HG02973 (cell line): ENCODE data around the gene TMEM176A.
"Not testable (repeated sequence)": the region's sequence is repeated elsewhere in the genome, so short reads cannot be mapped to it uniquely, and the experiment has no call there.

Experiments used
- ATAC-seq: cut with Tn5 transposase; IDR thresholded peaks from one replicate; pipeline ENCODE4 v1.9.1; 2021; ENCODE audit warnings: moderate library complexity; ENCODE audit not compliant: unreplicated experiment

TMEM176A gene

DNA sequence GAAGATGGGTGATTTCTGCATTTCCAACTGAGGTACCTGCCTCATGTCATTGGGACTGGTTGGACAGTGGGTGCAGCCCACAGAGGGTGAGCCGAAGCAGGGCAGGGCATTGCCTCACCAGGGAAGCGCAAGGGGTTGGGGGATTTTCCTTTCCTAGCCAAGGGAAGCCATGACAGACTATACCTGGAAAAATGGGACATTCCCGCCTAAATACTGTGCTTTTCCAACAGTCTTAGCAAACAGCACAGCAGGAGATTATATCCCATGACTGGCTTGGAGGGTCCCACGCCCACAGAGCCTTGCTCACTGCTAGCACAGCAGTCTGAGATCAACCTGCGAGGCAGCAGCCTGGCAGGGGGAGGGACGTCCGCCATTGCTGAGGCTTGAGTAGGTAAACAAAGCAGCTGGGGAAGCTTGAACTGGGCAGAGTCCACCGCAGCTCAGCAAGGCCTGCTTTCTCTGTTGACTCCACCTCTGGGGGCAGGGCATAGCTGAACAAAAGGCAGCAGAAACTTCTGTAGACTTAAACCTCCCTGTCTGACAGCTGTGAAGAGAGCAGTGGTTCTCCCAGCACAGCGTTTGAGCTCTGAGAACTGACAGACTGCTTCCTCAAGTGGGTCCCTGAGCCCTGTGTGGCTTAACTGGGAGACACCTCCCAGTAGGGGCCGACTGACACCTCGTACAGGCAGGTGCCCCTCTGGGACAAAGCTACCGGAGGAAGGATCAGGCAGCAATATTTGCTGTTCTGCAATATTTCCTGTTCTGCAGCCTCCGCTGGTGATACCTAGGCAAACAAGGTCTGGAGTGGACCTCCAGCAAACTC is 7.3 kb downstream of the TMEM176A start:
- ATAC-seq = not testable (repeated sequence)

DNA sequence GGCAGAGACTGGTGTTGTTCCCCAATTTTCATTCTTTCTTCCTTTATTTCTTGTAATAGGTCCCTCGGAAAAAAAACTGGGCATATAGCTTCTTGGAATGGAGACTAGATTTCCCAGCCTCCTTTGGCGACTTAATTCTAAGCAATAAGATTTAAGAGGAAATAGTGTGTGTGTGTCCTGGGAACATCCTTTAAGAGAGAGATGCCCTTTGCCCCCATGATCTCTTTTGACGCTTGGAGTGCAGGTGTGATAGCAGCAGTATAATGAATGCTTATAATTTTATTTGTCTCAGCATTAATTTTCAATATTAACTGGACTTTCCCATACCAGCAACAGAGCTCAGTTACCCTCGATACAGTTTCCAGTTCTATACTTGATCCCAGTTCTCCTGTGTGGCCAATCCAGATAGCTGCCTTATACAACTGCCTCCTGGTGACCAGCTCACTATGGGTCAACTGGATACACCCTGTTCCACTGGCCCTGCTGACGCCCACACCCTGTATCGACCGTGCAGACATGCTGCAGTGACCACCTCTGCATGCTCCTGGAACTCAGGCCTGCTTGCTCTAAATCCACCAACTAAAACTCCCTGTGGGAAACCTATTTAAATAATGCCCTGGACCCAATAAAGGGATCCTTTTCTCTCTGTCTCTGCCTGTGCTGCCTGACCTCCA is 13.9 kb downstream of the TMEM176A start:
- ATAC-seq = no peak

DNA sequence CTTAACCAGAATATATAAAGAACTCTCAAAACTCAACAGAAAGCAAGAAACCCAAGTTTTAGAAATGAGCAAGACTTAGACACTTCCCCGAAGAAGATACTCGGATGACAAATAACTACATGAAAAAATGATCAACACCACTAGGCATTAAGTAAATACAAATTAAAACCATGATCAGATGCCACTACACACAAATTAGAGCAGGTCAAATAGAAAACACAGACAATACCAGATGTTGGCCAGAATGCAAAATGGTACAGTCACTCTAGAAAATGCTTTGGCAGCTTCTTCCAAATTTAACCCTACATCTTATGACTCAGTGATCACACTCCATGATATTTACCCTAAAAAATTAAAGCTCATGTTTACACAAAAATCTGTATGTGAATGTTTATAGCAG is 18.4 kb downstream of the TMEM176A start:
- ATAC-seq = no peak

DNA sequence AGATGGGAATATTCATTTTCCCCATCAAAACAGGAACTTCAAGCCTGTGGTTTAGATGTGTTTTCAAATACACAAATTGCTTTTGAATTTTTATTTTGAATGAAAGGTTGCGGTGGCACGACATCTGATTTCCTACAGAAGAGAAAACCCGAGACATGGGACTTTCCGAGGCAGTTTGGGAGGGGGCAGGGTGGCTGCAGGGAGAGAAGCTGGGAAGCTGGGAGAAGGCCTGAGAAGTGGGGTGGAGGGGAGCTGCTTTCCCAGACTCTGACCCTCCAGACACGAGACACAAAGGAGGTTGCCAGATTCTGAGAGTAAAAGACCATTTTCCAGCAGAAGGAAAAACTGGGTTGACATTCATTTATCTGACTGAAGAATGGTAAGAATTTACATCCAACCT is 19.6 kb downstream of the TMEM176A start:
- ATAC-seq = no peak

DNA sequence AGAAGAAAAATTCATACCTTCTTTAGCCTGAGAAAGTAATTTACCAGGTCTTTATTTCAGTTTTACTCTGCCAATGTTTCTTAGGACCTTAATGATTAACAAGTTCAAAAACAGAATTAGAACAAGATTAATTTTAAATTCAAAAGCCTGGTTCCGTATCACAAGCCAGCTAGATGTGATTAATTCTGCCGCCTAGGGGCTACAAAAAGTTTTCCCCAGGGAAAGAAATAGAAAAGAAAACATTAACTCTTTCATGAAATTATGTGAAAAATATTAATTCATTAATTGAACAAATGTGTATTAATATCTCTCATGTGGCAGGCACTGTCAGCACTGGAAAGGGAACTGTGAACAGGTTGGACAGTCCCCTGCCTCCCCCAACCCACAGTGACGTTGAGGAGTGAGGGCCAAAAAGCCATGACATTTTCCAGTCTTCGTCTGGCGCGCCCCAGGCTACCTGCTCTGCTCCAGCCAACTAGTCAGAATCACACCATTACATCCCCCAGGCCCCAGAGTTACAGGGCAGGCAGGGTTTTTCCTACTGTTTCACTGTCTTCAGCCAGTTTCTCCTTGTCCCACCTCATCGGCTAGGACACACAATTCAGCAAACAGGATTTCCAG is 20.1 kb downstream of the TMEM176A start:
- ATAC-seq = no peak

DNA sequence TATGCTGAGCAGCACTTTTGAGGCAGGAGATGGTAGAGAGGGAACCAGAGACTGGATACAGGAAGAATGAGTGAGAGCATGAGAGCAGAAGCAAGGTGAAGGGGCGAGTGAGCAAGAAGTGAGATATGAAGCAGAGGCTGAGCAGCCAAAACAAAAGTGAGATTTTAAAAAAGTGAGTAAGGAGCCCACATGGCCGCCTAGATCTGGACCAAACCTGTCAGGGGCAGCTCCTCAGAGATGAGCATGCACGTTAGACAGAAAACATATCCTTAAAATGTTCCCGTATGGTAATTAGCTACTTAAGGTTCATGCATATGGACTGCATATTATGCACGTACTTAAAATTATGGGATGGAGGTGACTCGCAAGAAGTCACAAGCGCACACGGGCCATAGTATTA is 22.5 kb downstream of the TMEM176A start:
- ATAC-seq = no peak

DNA sequence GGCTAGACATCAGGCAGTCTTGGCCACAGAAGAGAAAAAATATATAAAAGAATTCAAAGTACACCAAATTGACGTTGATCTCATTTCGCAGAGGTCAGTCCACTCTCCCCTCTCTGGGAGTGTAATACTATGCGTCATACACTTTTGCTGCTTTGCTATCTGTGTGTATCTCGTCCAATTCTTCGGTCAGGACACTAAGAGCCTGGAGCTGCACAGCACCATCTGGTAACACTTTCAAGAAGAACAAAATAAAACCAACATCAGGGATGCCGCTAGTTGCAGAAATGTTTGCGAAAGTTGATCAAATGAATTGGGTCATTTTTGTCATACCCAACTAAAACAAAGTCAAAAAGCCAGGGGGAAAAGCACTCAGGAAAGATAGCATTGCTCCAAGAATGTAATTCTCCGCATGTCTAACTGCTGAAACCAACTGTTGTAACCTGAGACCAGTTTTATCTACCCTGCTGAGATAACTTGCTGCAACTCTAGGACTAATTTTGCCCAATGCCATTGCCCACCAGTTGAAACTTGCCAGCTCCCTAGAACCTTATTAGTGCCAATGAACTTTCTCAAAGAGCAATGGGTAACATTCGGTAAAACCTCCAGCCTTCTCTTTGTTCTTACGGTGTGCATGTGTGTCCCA is 23.0 kb downstream of the TMEM176A start:
- ATAC-seq = no peak

DNA sequence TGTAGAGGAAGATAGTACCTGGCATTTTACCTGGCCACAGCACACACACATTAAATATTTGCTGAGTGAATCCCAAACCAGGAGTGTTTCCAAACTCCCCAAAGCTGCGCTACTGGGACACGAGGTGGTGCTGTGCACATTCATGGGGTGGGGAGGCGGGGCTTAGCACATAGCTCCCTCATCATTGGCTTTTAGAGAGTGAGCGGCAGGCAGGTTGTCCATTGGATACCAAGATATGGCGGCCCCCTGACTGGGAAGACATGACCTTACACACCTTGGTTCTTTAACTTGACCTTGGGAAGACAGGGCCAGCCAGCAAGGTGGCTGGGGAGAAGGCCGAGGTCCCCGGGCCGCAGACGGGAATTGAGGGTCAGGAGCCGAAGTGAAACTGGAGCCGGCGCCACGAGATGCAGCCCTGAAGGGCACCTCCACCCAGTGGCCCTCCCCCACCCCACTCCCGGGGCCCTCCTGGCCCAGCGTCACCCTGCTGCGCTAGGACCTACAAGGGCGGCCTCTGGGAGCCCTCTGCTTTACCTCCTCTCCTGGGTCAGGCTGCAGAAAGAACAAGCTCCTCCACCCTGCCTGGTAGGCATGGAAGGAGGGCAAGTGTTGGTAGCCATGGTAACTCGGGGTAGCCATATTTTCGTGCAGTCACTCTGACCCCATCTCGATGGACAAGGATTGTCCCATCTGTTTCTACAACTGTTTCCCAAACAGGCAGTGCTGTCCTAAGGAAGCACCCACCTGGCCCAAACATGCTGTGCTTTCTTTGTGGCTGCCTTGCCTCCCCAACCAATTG is 24.0 kb downstream of the TMEM176A start:
- no peak for ATAC-seq

DNA sequence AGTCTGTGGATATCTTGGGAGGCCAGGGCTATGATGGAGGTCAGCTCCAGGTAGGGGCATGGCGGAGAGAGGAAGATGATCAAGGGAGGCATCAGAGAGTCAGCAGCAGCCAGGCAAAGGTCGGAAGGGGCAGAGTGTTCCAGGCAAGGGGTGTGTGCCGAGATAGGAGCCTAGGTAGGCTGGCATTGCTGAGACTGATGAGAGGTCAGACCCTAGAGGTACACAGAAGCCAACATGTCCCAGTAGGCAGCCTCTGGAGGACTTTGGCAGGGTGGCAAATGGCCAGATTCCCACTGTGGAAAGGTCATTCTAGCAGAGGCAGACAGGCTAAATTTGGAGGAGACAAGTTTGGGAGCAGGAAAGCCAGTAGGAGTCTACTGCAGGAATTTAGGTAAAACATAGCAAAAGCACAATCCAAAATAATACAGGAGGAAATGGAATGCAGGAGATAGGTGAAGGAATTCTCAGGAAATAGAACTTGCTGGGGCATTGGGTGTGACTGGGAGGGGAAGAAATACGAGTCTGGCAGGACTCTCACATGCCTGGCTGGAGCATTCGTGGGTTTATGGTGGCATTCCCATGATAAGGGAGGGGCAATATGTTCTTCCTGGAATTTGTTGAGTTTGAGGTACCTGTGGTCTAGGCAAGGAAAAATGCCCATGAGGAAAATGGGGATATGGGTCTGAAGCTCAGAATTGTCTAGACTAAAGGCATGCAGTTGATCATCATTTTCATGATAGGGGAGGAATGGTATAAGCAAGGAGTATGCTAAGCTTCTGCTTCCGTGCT is 25.7 kb downstream of the TMEM176A start:
- no peak for ATAC-seq

DNA sequence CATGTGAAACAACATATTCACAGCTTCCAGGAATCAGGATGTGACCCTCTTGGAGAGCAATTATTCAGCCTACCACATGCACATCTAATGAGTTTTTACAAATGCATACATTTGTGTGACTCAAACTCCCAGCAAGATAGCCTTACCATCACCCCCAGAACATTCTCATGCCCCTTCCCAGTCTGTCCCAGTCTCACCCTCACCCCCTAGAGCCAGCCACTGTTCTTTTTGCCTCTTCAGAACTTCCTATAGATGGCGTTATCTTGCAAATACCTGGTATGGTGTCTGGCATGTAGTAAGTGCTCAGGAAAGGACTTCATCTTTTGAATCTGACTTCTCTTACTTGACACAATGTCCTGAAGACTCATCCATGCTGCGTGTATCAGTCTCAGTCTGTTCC is 27.8 kb downstream of the TMEM176A start:
- no peak for ATAC-seq

DNA sequence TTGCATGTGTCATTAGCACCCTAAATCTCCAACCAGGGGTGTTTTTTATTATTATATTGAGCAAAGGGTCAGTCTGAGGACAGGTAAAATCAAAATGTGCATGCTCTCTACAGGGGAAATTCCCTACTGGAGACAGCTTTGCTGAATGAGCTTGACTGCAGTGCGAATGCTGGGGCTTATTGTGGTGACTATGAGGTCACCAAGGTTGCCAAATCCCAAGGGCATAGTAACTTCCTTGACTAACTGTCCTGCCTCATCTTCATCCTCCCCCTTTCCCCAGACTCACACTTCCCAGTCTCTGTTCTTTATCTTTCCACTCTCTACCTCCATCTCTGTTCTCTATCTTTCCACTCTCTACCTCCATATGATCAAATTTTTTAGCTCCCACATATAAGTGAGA is 28.9 kb downstream of the TMEM176A start:
- ATAC-seq = no peak

DNA sequence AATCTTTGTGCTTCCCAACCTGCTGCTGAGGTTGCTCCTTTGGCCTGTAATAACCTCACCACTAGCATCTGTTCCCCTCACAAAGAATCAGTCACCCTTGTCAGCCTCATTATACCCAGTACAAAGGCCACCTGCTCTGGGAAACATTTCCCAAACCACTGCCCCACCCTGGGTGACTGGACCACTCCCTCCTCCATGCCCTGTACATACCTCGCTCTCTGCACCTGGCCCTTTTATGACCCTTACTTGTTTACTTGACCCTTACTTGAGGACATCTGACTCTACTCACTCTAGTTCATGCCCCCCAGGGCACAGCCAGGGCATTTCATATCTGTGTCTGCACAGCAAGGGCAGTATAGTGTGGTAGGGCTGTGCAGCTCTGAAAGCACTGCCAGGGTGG is 30.4 kb downstream of the TMEM176A start:
- no peak for ATAC-seq

DNA sequence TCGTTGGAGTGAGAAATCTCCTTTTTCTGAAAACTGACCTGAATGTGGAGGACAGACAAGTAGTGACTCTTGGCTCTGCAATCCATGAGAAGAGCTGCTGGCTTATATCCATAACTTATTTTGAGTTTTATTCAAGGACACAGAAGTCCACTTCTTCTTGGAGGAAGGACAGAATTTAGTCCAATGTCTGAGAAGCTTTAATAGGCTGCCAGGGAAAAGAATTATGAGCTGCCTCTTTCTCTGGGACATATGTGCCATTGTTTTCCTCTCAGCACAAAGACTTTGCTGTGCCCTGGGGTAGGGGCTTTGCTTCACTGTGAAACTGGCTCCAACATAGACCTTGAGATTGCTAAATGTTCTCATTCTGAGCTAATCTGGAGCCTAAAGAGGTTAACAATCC is 31.3 kb downstream of the TMEM176A start:
- no peak for ATAC-seq

DNA sequence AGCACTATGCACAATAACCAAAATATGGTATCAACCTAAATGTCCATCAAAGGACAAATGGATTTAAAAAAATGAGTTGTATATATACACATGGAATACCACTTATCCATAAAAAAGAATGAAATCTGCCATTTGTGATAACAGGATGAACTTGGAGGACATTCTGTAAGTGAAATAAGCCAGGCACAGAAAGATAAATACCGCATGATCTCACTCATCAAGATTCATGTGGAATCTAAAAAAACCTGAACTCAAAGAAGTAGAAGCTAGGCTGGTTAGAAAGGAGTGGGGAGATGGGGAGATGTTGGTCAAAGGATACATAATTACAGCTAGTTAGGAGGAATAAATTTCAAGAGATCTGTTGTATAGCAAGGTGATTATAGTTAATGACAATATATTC is 34.5 kb downstream of the TMEM176A start:
- no peak for ATAC-seq

DNA sequence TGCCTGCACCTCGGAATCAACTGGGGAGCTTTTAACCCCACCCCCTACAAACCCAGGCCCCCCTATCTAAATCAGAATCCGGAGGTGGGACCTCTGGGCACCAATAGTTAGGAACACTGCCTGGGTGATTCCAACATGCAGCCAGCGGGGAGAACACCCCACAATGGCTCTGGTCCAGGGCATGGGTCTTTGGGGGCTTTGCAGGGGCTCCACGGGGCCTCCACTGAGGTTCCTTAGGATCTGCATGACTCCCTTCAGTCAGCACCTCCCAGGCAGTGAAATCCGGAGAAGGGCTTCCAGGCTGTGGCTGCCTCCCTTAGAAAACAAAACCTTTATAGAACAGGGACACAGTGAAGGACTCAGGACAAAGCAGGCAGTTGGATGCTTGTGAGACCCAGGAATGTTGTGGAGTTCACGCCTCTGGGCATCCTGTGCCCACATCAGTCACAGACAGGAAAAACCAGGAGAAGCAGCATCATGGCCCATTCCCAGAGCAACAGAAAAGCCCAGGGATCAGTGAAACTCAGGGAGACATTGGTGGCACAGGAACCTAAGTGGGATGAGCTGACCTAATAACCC is 35.2 kb downstream of the TMEM176A start:
- no peak for ATAC-seq

DNA sequence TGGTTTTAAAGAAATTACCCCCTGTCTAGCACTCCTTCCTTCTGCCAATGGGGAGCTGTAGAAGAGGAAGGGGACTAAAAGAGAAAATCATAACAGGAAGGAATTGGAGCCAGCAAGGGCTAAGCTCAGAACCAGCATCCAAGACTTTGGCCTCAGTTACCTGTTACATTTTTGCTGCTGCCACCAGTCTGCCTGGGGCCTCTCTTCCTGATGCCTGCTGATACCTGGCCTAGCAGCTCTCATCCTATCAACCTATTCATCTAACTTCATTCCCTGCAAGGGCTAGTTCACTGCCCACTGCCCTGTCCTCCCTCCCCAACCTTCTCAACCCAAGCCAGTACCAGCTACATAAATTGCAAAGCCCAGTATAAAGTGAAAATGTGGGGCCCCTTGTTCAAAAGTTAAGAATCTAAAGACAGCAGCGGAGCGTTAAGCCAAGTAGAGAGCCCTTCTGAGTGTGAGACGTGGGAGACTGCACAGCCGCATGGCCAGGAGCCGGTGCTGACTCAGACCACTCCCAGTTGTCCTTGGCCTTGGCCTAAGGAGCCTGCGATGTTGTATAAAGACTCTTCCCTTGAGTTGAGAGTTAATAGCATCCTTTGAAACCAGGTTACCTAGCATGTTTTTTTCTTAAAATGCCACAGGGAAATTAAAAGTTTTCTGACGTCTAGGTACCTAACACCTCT is 38.5 kb downstream of the TMEM176A start:
- ATAC-seq = no peak

DNA sequence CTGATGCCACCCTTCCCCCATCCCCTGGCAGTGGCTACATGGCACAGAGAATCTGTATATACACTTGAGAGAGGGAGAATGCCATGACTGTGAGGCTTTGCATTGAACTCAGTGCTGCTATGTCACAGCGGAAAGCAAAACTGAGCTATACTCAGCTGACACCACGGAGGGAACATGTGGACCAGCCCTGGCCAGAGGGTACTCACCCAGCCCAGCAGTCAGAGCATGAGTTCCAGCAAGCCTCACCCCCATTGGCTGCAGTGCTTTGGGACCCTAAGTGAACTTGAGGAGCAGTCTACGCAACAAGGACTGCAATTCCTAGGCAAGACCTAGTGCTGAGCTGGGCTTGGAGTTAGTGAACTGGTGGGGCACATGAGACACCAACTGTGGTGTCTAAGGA is 41.4 kb downstream of the TMEM176A start:
- ATAC-seq = no peak

DNA sequence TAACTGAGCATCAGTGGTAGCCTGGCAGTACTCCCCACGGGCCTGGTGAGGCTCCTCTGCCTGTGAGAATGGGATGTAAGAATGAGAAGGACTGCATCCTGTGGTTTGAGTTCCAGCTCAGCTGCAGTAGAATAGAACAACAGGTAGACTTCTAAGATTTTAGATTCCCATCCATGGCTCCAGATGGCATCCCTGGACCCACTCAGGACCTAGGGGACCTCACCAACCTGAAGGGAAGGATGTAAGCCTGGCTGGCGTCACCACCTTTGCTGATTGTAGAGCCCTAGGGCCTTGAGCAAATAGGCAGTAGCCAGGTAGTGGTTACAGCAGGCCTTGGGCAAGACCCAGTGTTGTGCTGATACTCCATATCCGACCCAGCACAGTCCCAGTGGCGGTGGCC is 42.1 kb downstream of the TMEM176A start:
- ATAC-seq = no peak

DNA sequence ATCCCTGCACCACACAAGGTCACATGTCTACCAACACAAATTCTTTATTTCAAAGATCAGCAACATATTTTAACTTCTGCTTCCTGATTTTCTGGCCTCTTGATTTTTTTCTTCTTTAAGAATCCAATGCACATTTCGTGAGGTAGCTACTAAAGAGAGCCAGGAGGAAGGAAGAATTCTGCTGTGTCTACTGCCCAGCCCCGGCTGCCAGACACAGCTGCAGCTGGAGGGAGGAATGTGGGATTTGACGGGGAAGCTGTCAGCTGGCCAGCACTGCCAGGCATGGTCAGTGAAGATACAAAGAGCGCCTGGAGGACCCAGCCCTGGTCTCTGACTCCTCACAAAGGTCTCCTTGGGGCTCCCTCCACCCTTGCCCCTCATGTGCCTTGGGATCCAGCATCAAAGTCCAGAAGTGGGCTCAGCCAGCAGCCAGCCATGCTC is 44.9 kb downstream of the TMEM176A start:
- no peak for ATAC-seq
